HEK293 (cell line): ENCODE measurements around the gene EVC2.

Experiments used
- ZNF274 ChIP-seq, 2 experiments: fragments of 200-500 bp in 1 of 2; fragments of 450-650 bp in 1 of 2; sonication (Bioruptor generic) in 1 of 2; formaldehyde crosslinking in 1 of 2; IDR thresholded peaks; 2 replicates each; pipeline versions ENCODE4 v1.5.1 to v1.6.1; 2014 to 2016; ENCODE audit warnings: borderline replicate concordance in 1 of 2, inconsistent platforms in 1 of 2, low read length in 1 of 2, missing biosample characterization in 1 of 2, missing genetic modification characterization in 1 of 2
- ZNF610 ChIP-seq: fragments of 450-650 bp; formaldehyde crosslinking; IDR thresholded peaks from 2 replicates; pipeline ENCODE4 v1.5.1; 2016; ENCODE audit warnings: missing biosample characterization, missing genetic modification characterization, borderline replicate concordance
- TF ChIP-seq, protein P1 (sequence below): fragments of 450-650 bp; formaldehyde crosslinking; IDR thresholded peaks from 2 replicates; pipeline ENCODE4 v1.5.1; 2016; ENCODE audit warnings: missing biosample characterization, missing genetic modification characterization

DNA sequence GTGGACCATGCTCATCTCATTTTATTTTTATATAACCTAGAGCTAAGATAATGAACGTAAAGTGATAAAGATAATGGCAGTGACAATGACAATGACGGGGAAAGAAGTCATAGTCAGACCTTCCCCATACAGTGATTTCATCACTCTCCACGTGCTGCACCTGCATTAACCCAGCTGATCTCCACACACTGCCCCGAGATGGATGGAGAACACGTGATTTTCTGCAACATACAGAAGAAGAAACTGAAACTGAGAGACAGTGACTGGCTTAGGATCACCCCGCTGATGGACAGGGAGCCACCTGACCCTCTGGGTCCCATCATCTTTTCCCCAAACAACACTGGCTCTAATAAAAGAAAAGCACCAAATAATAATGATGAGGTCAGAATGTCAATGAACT, 22.0 kb downstream of the EVC2 start:
- TF ChIP-seq, protein P1, sequence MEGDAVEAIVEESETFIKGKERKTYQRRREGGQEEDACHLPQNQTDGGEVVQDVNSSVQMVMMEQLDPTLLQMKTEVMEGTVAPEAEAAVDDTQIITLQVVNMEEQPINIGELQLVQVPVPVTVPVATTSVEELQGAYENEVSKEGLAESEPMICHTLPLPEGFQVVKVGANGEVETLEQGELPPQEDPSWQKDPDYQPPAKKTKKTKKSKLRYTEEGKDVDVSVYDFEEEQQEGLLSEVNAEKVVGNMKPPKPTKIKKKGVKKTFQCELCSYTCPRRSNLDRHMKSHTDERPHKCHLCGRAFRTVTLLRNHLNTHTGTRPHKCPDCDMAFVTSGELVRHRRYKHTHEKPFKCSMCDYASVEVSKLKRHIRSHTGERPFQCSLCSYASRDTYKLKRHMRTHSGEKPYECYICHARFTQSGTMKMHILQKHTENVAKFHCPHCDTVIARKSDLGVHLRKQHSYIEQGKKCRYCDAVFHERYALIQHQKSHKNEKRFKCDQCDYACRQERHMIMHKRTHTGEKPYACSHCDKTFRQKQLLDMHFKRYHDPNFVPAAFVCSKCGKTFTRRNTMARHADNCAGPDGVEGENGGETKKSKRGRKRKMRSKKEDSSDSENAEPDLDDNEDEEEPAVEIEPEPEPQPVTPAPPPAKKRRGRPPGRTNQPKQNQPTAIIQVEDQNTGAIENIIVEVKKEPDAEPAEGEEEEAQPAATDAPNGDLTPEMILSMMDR, result no peak
- TF ChIP-seq ZNF610 (tag by site-specific recombination), result no peak
- TF ChIP-seq ZNF274 (IDR thresholded peaks at IDR 0.05; ENCODE audit: low read length), result no peak
- no peak for TF ChIP-seq ZNF274 (tag by site-specific recombination; IDR thresholded peaks at IDR 0.05; ENCODE audit: borderline replicate concordance)
